GM21737 (cell line): ENCODE results near the gene RBCK1.

Experiments used
- ATAC-seq: cut with Tn5 transposase; IDR thresholded peaks from one replicate; pipeline ENCODE4 v1.9.1; 2021; ENCODE audit warnings: mild to moderate bottlenecking, moderate library complexity; ENCODE audit not compliant: unreplicated experiment

Gene RBCK1

DNA sequence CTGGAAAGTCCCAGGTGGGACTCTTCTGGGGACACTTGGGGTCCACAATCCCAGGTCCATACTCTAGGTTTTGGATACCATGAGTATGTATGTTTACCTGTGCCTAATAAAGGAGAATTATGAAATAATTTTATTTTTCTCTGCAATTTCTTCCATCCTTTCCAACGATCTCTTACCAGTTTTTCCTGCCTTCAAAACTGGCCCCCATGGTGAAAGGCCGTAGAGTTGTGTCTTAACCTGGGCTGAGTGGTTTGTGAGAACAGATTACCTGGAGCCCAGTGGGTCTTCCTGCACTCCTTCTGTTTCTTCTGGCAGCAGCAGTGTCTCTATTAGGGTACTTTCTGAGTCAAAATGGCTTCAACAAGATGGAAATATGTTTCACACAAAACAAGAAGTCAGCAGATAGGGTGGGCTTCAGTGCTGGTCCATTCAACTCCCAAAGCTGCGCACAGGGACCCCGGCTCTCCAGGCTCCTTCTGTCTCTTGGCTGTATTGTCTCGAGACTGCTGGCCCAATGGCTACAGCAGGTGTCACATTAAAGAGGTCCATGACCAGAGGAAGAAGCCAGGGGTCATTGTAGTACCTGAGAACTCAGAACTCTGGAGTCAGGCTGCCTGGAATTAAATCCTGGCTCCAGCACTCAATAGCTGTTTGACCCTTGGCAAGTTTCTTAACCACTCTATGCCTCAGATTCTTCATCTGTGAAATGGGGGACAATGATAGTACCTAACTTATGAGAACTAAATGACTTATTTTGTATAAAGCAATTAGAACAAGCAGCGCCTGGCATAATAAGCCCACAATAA, 10.5 kb upstream of the RBCK1 start:
- no peak for ATAC-seq

DNA sequence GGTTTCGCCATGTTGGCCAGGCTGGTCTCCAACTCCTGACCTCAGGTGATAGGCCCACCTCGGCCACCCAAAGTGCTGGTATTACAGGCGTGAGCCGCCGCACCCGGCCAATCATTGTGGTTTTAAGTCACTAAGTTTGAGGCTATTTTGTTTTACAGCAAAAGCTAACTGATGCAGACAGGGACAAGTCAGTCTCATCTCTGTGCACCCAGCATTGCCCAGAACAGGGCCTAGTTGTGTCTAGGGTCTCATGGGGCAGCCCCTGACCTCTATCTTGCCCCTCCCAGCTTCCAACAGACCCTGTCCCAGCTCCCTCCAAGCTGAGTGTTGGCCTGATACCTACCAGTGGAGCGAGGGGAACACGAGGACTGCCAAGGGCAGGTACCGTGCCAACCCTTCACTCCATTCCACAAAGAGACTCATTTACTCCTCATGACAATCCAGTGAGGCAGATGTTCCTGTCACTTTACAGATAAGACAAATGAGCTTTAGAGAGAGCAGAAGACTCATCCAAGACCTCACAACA, 8.9 kb upstream of the RBCK1 start:
- no peak for ATAC-seq

DNA sequence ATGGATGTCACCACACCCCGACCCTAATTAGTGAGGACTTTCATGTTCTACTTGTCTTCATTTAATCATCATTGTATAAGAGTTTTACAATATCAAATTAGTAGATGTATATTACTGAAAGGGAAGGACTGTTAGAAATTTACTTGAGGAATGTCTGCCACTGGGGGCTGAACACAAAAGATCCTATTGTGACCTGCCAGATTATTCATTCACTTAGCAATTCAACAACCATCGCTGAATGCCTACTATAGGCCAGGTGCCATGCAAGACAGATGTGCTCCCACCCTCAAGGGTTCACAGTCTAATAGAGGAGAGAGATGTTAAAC, 8.0 kb upstream of the RBCK1 start:
- ATAC-seq: no peak

DNA sequence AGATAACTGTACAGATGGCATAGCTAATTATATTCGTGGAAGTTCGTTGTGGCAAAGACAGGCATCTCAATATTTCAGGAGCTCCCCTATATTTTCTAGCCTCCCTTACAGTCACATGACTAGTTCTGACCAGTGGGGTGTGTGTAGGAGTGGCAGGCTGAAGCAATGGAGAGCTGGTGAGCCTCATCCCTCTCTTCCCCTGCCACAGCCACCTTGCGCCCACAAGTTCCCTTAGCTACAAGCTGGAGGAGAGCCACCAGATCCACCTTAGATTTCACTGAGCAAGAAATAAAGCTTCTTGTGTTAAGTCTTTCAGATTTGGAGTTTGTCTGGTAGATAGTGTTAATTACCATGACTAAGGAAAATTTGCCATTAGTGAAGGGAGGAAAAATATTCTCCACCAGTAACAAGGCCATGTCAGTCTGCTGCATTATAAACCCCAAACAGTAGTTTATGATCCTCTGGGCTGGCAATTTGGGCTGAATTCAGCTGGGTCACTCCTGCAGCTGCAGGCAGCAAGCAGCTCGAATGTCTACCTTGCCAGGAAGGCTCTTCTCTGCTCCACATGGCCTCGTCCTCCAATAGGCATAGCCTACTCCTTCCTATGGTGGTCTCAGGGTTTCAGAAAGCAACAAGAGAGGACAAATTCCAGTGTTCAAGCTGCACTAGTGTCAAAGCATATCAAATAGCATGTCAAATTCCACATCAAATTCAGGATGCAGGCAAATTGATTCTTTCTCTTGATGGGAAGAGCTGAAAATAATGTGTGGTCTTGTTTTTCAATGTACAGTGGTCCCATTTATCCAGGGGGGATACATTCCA, 7.4 kb upstream of the RBCK1 start:
- ATAC-seq: no peak

DNA sequence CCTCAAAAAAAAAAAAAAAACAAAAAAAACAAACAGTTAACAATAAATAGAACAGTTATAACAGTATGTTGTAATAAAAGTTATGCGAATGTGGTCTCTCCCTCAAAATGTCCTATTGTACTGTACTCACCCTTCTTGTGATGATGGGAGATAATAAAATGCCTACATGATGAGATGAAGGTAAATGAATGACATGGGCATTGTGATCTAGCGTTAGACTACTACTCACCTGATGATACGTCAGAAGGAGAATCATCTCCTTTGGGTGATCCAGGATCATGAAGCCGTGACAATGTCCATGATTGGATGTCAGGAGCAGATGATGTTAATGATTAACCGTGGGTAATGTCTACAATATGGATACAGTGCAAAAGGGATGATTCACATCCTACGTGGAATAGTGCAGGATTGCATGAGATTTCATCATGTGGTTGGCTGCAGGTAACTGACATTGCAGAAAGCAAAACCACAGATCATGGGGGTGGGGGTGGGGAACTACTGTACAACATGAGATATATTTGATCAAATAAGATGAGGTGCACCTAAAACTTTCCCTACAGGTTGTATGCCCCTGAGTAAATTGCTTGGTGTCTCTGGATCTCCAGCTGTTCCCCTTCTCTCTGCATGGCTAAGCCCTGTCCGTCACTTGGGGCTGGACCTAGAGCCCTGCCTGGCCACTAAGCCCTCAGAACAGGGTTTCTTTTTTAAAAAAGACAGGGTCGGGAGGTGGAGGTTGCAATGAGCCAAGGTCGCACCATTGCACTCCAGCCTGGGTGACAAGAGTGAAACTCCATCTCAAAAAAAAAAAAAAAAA, 6.2 kb upstream of the RBCK1 start:
- ATAC-seq: no peak

DNA sequence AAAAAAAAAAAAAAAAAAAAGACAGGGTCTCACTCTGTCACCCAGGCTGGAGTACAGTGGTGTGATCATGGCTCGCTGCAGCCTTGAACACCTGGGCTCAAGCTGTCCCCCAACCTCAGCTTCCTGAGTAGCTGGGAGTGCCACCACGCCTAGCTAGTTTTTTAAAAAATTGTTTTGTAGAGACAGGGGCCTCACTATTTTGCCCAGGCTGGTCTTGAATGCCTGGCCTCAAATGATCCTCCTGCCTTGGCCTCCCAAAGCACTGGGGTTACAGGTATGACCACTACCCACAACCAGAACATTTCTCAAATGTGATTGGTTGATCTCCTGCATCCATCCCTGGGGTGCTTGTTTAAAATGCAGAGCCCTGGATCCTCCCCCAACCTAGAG, 5.6 kb upstream of the RBCK1 start:
- ATAC-seq: no peak

DNA sequence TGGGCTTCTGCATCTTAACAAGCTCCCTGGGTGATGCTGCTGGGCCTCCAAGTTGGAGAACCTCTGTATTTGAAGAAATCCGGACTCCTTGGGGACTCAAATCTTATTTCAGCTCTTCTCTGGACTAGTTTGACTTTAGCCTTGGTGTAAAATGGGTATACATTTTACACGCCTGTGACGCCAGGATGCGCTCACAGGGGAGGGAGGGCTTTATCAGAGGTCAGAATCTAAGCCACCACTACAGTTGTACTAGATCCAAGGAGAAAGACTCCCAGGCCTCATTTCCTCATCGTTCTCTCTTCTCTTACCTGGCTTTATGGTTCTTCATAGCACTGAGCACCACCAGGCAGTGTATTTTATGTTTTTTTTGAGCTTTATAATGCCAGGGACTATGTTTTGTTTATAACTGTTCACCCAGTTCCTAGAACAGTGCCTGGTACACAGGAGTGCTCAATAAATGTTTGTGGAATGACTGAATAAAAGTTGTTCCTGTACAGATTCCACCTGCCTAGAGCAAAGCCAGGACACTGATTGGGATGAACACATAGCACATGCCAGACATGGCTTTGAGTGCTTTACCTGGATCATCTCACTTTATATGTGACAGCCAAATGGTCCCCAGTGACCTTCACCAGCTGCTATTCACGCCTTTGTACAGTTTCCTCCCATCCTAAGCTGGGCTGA, 5.1 kb upstream of the RBCK1 start:
- no peak for ATAC-seq

DNA sequence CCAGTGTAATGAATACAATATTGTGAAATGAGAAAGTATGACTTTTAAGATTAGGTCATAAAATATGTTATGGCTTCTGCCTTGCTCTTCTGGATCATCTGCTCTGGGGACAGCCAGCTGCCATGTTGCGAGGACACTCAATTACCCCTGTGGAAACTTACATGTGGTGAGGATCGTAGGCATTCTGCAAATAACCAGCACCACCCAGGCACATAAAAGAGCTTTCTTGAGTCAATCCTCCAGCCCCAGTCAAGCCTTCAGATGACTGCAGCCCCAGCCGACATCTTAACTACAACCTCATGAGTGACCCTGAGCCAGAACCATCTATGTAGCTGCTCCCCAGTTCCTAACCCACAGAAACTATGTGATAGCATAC, 4.5 kb upstream of the RBCK1 start:
- ATAC-seq: no peak

DNA sequence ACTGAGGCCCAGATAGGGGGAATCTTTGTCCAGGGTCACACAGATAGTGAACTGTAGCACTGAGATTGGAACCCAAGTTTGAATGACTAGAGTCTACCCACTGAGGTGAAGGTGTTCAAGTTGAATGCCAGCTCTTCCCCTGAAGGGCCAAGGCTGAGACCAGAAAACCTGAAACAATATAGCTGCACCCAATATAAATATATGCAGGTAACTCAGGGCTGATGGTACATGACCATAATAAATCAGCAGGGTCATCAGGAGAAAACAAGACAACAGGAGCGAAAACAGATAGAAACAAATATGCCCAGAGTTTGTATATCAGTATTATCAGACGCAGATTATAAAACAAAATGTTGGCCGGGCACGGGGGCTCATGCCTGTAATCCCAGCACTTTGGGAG, 4.0 kb upstream of the RBCK1 start:
- ATAC-seq: no peak

DNA sequence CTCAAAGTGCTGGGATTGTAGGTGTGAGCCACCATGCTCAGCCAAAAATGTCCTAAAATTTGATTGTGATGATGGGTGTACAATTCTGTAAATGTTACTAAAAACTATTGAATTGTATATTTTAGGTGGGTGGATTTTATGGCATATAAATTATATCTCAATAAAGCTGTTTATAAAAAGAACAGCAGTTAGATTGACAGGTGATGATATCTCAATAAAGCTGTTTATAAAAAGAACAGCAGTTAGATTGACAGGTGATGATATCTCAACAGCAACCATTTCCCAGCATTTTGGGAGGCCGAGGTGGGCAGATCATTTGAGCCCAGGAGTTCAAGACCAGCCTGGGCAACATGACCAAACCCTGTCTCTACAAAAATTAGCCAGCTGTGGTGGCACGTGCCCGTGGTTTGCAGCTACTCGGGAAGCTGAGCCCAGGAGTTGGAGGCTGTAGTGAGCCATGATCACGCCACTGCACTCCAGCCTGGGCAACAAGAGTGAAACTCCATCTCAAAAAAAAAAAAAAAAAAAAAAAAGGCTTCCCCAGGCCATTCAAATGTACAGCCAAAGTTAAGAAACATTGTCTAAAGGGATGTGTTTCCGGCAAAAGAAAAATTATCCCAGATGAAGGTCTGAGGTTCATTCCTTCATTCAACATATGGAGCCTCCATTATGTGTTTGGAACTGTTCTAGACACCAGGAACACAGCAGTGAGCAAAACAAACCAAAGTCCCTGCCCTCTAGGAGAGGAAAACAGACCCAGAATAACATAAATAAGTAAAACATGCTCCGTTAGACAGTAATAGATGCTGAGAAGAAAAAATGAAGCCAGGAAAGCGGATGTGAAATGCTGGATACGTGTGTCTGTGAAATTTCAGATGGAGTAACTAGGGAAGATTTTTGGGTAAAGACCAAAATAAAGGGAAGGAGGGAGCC, 1.6 kb upstream of the RBCK1 start:
- no peak for ATAC-seq

DNA sequence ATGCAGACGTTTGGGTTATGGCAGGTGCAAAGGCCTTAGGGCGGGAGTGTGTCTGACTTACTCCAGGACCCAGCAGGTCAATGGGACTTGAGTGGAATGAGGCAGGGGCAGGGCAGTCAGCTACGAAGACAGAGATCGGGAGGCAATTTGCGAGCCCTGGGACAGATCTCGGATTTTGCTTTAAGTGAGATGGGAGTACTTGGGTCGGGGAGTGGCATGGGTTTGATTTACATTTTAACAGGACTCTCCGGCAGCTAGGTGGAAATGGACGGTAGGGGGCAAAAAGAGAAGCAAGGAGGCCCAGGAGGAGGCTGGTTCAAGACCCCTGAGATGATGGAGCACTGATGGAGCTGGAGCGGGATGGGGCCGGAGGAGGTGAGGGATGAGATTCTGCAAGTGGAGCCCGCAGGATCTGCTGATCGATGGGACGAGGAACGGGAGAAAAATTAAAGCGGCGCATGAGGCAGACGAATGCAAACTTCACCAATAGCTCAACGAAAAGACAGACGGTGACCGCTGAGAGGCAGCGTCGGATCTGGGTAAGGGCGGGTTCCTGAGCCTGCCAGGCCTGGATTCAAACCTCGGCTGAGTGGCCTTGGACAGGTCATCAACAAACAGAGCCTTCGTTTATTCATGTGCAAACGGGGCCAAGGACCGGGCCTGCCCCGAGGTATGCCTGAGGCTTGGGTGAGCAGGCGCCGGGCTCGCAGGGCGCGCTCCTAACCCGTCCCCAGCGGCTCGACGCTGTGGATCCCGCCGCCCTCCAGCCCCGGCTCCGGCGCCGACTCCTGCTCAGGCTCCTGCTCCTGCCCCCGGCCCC, 756 bp upstream of the RBCK1 start:
- ATAC-seq: peak; percentile 60

DNA sequence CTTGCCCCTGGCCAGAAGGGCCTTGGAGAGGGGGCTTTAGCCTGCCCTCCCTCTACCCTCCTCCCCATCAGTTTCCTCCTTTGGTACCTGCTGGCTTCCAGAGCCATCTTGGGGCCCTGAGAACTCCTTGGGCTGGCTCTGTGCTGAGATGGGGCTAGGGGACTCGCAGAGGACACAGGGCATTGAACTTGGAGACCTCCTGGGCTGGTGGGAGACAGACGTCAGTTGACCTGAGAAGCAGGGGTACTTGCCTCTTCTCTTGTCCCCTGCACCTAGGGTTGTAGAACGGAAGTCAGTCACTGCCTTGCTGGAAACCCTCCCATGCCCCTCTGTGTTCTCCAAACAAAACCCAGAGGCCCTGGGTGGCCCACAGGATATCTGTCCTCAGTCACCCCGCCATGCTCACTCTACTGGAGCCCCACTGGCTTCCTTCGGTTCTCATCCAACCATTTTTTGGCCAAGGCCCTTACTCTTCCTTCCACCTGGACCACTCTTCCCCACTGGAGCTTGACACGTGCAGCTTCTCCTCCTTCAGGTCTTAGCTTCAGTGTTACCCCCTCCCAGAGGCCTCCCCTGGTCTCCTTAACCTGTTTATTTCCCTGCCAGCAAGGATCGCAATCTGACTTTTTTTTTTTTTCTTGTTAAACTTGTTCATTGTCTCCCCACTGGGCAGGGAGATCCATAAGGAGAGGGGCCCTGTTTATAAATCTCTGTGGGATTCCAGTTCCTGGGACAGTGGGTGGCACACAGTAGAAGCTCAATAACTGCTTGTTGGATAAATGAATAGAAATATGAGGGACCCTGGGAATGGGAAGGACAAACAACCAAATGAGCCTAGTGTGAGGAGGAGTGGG, 971 bp downstream of the RBCK1 start:
- ATAC-seq: peak; percentile 17

DNA sequence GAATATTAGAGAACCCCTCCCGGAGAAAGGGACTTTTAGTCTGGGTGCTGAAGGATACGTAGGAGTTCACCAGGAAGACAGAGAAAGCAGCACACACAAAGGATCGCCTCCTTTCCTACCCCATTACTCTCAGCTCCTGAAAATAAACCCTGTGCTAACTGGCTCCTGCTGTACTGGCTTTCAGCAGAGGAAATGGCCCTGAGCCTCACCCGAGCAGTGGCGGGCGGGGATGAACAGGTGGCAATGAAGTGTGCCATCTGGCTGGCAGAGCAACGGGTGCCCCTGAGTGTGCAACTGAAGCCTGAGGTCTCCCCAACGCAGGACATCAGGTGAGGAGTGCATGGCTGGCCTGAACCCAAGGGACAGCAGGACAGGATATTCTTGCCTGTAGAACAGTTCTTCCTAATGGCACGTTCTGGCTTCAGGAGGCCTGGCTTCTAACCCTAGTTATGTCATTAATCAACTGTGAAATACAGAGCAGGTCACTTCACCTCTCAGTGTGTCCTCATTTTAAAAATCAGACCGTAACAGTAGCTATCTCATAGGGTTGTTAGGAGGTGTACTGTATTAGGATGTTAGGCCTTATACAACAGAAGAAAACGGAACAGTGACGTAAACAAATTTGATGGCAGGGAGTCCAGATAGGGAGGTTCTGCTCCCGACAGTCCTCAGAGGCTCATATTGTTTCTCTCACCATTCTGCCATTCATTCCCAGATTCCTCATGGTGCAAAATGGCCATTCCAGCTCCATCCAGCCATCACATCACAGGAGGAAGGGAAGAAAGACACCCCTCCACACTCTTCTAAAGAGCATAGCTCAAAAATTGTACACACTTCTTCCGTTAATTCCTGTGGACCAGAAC, 1.8 kb downstream of the RBCK1 start:
- no peak for ATAC-seq

DNA sequence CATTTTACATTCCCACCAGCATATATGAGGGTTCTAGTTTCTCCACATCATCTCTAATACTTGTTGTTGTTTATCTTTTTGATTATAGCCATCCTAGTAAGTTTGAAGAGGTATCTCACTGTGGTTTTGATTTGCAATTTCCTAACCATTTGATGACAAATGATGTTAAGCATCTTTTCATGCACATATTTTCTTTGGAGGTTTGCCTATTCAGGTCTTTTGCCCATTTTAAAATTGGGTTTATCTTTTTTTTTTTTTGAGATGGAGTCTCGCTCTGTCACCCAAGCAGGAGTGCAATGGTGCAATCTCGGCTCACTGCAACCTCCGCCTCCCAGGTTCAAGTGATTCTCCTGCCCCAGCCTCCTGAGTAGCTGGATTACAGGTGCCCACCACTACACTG, 4.0 kb downstream of the RBCK1 start:
- ATAC-seq: no peak

DNA sequence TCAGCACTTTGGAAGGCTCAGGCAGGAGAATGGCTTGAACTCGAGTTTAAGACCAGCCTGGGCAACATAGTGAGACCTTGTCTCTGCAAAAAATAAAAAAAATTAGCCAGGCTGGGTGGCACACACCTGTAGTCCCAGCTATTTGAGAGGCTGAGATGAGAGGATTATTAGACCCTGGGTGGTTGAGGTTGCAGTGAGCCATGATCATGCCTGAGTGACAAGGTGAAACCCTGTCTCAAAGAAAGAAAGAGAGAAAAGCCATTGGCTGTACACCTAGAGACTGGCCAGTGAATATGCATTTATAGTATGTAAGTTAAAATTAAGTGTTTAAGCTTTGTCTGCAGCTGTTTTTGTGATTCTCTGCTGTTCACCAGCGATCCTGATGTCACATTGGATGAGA, 6.1 kb downstream of the RBCK1 start:
- ATAC-seq: no peak

DNA sequence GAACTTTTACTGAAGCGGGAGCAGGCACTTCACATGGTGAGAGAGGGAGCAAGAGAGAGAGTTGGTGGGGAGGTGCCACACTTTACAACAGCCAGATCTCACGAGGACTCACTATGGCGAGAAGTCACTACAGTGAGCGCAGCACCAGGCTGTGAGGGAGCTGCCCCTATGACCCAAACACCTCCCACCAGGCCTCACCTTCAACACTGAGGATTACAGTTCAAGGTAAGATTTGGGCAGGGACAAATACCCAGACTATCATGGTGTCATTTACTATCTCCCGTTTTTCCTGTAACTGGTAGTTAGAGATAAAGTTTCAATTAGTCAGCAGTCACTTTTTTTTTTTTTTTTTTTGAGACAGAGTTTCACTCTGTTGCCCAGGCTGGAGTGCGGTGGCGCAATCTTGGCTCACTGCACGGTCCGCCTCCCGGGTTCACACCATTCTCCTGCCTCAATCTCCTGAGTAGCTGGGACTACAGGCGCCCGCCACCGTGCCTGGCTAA, 7.8 kb downstream of the RBCK1 start:
- ATAC-seq: no peak
